GM18519 (cell line): ENCODE results near the gene MAB21L4.

Experiments used
- ATAC-seq: cut with Tn5 transposase; IDR thresholded peaks from one replicate; pipeline ENCODE4 v1.9.1; 2021; ENCODE audit warnings: mild to moderate bottlenecking, moderate library complexity; ENCODE audit not compliant: unreplicated experiment, low FRiP score

Gene MAB21L4

GRCh38 chr2:240925568-240926515 lies 29.9 kb upstream of the MAB21L4 start:
- ATAC-seq, result no peak

- no peak for ATAC-seq
Observed at GRCh38 chr2:240925191-240925567, 29.2 kb upstream of the MAB21L4 start.

- ATAC-seq, result no peak
Observed at GRCh38 chr2:240922982-240923537, 27.1 kb upstream of the MAB21L4 start.

DNA sequence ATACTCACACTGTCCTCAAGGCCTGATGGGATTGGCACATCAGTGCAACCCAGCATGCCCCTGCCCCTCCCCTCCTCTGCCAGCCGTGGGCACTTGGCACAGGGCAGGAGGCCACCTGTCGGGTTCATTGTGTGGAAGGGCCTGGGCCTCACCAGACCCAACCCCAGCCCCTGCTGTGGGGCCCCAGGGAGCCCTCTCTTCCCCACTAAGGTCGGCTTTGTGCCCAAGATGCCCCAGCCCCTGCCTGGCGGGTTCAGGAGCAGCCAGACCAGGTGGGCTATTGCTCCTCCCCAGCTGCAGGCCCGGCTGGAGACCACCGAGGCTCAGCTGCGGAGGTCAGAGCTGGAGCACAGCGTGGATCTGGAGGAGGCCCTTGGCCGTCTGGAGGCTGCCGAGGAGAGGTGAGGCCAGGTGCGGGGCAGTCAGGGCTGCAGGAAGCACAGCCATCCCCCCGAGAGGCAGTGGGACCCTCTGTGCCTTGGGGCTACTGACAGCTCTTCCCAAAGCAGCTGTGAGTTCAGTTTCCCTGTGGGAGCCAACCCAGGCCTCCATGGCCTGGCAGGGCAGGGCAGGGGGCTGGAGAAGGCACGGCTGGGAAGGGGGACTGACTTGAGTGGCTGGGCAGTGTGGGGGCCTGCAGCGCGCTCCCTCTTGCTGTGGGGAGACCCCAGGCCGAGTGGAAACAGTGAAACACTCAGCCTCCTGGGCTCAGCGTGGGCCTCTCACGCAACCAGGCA lies 26.5 kb upstream of the MAB21L4 start:
- ATAC-seq, result no peak

DNA sequence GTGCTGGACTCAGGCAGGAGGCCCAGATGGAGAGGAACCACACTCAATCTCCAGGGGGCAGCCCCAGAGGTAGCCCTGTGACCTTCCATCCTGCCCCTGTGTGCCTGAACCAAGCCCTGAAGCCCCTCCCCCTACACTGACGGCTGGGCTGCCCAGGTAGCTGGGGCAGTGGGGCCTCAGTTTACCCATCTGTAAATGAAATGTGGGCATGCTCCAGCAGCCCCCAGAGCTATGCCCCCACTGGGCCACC lies 26.0 kb upstream of the MAB21L4 start:
- no peak for ATAC-seq

- no peak for ATAC-seq
Observed at GRCh38 chr2:240921311-240921994, 25.5 kb upstream of the MAB21L4 start.

DNA sequence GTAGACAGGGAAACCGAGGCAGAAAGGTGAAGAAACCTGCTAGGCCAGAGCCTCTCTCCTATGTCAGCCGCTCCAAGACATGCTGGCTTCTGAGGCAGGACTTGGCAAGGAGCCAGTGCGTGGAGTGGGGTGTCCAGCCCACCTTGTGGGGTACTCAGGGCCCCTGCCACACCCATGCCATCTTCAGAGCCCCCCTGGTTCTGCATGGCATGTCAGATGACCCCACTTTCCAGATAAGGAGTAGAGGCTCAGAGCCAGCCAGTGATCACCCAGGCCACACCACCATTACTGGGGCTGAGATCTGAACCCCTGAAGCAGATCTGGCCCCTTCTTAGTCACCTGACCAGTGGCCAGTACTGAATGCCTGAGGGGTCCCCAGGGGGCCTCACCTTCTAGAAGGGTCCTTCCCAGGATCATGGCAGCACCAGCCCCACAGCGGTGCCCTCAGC lies 24.9 kb upstream of the MAB21L4 start:
- no peak for ATAC-seq

GRCh38 chr2:240919786-240920782 lies 24.1 kb upstream of the MAB21L4 start:
- no peak for ATAC-seq

GRCh38 chr2:240919161-240919781 lies 23.3 kb upstream of the MAB21L4 start:
- ATAC-seq, result no peak

DNA sequence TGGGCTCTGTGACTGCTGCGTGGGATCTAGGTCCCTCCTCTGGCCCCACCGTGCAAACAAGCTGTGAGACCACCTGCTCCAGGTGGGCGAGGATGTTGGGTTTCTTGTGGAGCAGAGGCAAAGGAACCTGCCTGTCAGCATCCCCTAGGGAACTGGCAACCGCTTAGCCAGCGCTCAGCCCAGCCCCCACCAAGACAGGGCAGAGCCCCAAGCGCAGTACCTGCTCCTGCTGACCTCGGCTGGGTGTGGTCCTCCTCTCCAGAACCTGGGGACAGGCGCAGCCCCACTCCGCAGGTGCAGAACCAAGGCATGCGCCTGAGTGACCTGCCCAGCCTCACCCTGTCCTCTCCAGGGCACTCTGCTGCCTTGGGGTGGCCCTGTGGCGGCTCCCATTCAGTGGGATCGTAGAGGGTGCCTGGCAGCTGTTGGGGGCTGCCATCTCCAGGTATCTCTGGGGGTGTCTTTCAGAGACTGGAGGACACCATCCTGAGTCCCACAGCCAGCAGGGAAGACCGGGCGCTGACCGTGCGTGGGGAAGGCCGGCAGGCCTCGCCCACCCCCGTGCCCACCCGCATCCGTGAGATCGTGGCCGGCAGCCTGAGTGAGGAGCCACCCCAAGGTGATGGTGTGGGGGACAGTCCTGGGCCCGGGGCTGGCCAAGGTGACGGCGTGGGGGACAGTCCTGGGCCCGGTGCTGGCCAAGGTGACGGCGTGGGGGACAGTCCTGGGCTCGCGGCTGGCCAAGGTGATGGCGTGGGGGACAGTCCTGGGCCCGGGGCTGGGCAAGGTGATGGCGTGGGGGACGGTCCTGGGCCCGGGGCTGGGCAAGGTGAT lies 22.5 kb upstream of the MAB21L4 start:
- no peak for ATAC-seq

DNA sequence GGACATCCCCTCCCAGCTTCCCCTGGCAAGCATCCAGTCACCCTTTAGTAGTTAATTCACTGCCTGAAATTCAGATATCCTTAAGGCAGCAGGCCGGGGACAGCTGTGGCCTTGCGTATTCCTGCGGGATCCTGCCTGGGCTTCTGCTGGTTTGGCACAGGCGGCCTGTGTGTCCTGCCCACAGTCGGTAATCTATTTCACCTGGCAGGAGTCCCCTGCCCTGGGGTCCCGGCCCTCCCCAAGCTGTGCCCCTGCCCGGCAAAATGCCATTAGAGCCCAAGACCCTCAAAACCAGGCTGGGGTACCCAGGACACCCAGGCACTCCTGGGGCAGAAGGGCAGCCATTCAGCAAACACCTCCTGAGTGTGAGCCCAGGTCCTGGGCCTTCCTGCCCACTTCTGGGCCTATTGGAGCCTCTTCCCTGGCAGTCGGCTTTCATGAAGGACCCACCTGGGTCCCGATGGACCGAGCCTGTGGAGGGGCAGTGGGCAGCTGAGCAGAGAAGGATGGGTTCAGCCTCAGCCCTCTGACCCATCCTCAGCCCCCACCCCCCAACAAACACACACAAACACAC lies 21.8 kb upstream of the MAB21L4 start:
- ATAC-seq, result no peak

GRCh38 chr2:240917009-240917683 lies 21.2 kb upstream of the MAB21L4 start:
- ATAC-seq, result no peak

DNA sequence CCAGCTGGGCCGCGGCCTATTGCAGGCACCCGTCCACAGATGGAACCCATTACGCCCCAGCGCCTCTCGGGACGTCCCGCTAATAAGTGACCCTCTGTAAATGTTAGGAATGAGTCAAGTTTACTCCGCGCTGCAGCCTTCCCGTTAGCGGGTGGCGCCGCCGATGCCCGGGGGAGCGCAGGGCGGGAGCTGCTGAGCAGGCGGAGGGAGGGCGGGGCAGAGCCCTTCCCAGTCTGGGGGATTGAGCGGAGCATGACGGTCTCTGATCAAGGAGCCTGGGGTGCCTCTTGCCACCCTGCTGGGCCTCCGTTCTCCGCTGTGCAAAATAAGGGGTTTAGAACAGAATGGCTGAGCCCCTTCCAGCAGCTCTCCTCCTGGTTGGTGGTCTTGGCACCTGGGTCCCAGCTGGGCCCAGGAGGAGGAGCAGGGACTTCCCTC lies 20.6 kb upstream of the MAB21L4 start:
- no peak for ATAC-seq

DNA sequence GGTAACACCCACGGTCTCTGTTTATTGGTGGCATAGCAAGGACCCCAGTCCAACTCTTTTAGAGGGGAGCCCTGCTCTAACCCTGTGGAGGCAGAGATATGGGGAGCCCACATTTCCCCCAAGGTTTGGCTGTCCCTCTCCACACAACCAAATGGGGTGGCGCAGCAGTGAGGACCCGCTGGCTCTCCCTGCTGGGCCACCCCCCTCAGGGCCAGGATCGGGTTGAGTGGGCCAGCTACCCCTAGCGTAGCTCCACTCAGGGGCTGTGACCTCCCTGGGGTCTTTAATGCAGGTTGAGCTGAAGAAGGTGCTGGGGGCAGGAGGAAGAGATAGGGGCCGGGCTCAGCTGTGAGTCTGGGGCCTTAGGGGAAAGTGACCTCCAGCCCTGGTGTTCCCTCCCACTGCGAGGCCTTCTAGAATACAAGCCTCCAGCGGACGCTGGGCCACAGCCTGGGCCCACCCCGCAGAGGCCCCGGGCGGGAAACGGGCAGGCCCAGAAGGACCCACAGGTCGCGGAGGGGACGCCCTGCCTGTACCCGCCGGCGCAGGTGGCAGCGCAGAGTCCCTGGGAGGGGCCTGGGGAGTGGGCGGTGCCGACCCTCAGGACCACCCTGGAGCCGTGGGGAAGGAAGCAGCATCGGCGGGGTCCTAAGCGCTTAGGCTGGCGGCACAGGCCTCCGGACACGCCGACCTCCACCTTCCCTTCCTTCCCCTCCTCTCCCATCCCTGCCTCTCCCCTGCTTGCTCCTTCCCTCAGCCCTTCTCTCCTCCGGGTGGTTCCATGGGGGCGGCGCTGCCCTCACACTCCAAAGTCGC lies 19.8 kb upstream of the MAB21L4 start:
- no peak for ATAC-seq

GRCh38 chr2:240914645-240915525 lies 18.9 kb upstream of the MAB21L4 start:
- ATAC-seq, result no peak
